Right atrium auricular region (tissue), 2 donors: ENCODE results near the gene KIRREL3. TPM values are rescaled to one million over a fixed set of nuclear protein-coding genes. Genes with fewer than 3 reads are reported as not detected.

ENCODE experiments used
- DNase-seq: peaks from one replicate; pipeline ENCODE4 v3.0.0-alpha.2; 2019; ENCODE audit warnings: low spot score
- H3K27ac ChIP-seq, 2 donors: fragments of 200-600 bp; sonication (generic); 1 replicate in 1 of 2; 2 replicates in 1 of 2; pipeline ENCODE4 v1.5.1; 2016 to 2019
- H3K27me3 ChIP-seq, 2 donors: fragments of 200-600 bp; sonication (generic); one replicate each; pipeline versions ENCODE4 v1.5.1 to v1.6.0; 2017 to 2019
- H3K36me3 ChIP-seq: fragments of 200-600 bp; sonication (generic); one replicate; pipeline ENCODE4 v1.5.1; 2016
- H3K4me1 ChIP-seq, 2 donors: fragments of 200-600 bp; sonication (generic); one replicate each; pipeline versions ENCODE4 v1.5.1 to v1.6.0; 2017 to 2019
- H3K4me3 ChIP-seq, 2 donors: fragments of 200-600 bp; sonication (generic); 1 replicate in 1 of 2; 2 replicates in 1 of 2; pipeline ENCODE4 v1.5.1; 2017 to 2019; ENCODE audit warnings: mild to moderate bottlenecking in 1 of 2, moderate library complexity in 1 of 2
- H3K9me3 ChIP-seq, 2 donors: fragments of 200-600 bp; sonication (generic); one replicate each; pipeline ENCODE4 v1.5.1; 2019
- total RNA-seq, 2 donors: library from RNA; depleted of rRNA; stranded (reverse); fragments of >200 nt; gene quantifications; one replicate each; pipeline ENCODE4 v1.1.0, GENCODE V29; 2016
- TF ChIP-seq, protein P1 (sequence below), 2 donors: fragments of 200-600 bp; sonication (generic); IDR thresholded peaks; one replicate each; pipeline ENCODE4 v1.5.1; 2019; ENCODE audit warnings: antibody characterized with exemption in 2 of 2

KIRREL3 gene
- total RNA-seq, 2 donors from 2014 or later = 0.51 to 0.74 TPM

DNA sequence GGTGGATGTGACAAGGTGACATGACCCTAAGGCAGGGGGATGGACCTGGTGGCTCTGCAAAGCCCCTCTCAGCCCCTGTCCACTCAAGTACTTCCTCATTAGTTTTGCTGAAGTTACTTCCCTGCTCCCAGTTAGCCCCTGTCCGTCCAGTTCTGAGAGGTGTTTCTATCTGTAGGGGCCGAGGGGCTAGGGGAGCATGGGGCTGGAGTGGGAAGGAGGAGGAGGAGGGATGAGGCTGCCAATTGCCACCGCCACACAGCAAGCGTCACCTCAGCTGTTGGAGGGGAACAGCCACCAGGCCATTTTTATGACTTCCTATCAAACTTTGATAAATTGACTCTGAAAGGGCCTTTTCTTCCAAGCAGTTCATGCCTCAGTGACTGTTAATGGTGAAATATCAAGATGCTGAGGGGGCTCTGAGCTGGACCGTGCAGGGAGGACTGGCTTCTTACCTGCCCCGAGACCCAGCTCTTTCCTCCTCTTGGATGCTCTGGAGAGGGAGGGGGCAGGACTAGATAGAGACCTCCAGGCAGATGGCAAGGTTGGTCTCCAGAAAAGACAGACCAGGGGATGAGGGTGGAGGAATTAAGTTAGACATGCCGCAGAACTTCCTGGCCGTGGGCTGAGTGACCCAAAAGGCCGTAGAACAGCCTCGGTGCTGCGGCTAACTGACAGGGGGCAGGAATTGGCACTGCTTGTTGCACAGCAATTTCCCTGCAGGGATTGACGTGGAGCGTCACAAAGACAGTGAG, 508.1 kb downstream of the KIRREL3 start:
- Histone ChIP-seq H3K9me3 (no peaks in the 10 kb centered on the region), H3K27me3 (no peaks in the 10 kb centered on the region), H3K27ac (no peak overlapping the region), H3K4me3 (no peak overlapping the region), H3K36me3 (no peaks in the 10 kb centered on the region), H3K4me1 (no peaks in the 10 kb centered on the region)
- TF ChIP-seq, protein P1, sequence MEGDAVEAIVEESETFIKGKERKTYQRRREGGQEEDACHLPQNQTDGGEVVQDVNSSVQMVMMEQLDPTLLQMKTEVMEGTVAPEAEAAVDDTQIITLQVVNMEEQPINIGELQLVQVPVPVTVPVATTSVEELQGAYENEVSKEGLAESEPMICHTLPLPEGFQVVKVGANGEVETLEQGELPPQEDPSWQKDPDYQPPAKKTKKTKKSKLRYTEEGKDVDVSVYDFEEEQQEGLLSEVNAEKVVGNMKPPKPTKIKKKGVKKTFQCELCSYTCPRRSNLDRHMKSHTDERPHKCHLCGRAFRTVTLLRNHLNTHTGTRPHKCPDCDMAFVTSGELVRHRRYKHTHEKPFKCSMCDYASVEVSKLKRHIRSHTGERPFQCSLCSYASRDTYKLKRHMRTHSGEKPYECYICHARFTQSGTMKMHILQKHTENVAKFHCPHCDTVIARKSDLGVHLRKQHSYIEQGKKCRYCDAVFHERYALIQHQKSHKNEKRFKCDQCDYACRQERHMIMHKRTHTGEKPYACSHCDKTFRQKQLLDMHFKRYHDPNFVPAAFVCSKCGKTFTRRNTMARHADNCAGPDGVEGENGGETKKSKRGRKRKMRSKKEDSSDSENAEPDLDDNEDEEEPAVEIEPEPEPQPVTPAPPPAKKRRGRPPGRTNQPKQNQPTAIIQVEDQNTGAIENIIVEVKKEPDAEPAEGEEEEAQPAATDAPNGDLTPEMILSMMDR (IDR thresholded peaks at IDR 0.05) = no peak
- no peak for DNase-seq

DNA sequence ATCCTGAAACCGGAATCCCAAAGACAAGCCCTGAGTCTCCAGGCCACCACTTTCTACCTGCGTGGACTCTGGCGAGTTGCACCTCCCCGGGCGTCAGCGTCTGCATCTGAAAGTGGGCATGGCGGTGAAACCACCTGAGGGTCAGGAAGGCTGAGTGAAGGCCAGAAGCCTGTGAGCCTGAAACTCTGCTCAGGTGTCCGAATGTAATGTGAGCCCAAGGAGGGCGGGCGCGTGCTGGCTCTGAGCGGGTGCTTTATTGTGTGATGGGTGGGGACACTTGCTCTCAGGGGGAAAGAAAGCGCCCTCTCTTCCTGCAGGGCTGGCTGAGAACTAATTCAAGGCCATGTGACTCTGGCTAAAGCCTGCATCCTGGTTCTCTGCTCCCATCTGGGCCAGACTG, 509.5 kb downstream of the KIRREL3 start:
- Histone ChIP-seq H3K27me3 (no peaks in the 10 kb centered on the region), H3K36me3 (no peaks in the 10 kb centered on the region), H3K4me1 (no peaks in the 10 kb centered on the region), H3K9me3 (no peaks in the 10 kb centered on the region), H3K27ac (no peak overlapping the region), H3K4me3 (no peak overlapping the region)
- no peak for DNase-seq
- TF ChIP-seq, protein P1 (IDR thresholded peaks at IDR 0.05) = no peak

DNA sequence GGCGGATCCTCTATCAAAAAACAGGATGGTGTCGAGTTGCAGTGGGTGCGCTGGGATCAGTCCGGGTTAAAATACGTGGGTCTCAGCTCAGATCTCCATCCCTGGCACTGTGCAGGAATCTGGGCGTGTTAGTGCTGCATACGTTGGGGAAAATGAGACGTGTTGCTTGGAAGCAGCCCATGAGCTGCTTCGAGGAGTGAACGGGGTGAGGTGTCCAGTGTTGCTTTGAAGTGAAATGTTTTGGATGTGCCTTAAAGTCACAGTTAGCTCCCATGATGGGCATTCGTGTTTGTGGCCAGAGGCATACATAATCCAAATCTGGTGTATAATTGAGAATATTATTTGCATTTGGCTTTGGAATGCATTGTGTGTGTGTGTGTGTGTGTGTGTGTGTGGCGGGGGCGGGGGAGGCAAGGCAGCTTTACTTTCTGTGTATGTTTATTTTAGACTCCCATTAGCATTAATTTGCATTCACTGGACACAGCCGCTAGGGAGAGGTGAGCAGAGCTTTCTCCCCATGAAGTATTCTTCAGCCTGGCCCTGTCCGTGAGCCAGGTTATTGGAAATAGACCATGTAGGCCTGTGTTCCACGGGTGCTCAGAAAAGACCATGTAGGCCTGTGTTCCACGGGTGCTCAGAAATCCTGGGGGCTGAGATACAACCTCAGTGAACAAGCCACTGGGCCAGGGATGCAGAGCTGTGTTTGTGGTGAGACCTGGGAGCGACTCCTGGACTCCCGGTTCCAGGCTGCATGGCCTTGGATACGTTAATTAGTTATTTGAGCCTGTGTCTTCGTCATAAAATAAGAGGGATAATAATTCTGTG, 510.5 kb downstream of the KIRREL3 start:
- no peak for DNase-seq
- H3K4me1 ChIP-seq = no peaks in the 10 kb centered on the region
- no peak overlapping the region for H3K27ac ChIP-seq
- no peaks in the 10 kb centered on the region for H3K9me3 ChIP-seq
- TF ChIP-seq, protein P1 (IDR thresholded peaks at IDR 0.05) = no peak
- H3K36me3 ChIP-seq = no peaks in the 10 kb centered on the region
- no peak overlapping the region for H3K4me3 ChIP-seq
- H3K27me3 ChIP-seq = no peaks in the 10 kb centered on the region

DNA sequence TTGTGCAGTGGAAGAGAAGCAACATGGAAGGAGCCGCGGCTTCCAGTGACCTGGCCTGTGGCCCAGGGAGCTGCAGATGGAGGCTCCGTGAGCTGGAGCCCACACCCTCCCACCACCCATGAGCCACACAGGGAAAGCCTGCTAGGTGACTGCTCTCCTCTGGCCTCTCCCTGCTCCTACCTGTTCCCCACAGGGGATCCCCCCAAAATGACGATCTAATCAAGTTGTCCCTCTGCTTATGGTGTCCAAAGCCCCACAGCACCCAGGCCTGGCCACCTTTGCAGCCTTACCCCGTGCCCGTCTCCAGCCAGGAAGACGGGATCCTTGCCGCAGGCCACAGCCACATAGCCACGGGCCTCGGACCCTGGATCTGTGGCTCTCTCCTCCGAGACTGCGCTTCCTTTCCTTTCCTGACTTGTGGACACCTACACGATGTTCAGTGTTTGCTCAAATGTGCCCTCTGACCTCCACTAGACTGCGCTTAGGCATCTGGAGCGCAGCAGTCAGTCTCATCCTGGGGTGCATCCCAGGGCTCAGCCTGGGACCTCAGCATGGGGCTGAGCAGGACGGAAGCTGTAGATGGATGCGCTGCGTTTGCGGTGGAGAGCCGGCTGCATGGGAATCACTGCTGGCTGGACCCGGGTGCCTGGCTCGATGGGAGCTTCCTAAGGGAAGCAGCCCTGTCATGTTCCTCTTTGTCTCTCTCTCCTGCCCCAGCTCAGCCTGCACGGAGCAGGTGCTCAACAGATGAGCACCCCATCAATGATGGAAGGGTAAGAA, 511.8 kb downstream of the KIRREL3 start:
- H3K4me3 ChIP-seq = no peak overlapping the region
- TF ChIP-seq, protein P1 (IDR thresholded peaks at IDR 0.05) = no peak
- H3K36me3 ChIP-seq = no peaks in the 10 kb centered on the region
- no peak overlapping the region for H3K27ac ChIP-seq
- no peak for DNase-seq
- H3K4me1 ChIP-seq = no peaks in the 10 kb centered on the region
- no peaks in the 10 kb centered on the region for H3K27me3 ChIP-seq
- H3K9me3 ChIP-seq = no peaks in the 10 kb centered on the region

DNA sequence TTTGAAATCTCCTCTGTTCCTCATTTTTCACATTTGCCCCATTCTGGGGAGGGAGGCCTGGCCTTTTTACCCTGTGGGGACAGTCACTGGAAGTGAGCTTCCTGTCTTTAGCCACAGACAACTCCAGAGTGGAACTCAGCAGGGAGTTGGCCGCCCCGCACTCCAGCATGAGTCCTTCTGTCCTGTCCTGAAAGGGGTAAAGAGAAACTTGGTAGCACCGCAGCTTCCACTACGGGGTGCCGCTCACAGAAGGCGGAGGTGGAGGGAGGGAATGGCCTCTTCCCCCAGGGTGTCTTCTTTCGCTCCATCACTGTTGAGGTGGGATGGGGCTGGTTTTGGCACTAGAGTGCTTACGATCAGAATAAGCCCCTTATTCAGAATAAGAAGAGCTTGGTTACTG, 512.9 kb downstream of the KIRREL3 start:
- no peak for DNase-seq
- Histone ChIP-seq H3K4me1 (no peaks in the 10 kb centered on the region), H3K9me3 (no peaks in the 10 kb centered on the region), H3K27ac (no peak overlapping the region), H3K36me3 (no peaks in the 10 kb centered on the region), H3K4me3 (no peak overlapping the region), H3K27me3 (no peaks in the 10 kb centered on the region)
- TF ChIP-seq, protein P1 (IDR thresholded peaks at IDR 0.05) = no peak
